Embryonic facial prominence (tissue), 1 donor: ENCODE results near the gene SLC26A11.
"Not testable (repeated sequence)": the region's sequence is repeated elsewhere in the genome, so short reads cannot be mapped to it uniquely, and the experiment has no call there.

Experiments used
- DNase-seq: peaks from one replicate; pipeline ENCODE4 v3.0.0-alpha.2; 2016; ENCODE audit errors: extremely low spot score

The SLC26A11 gene

DNA sequence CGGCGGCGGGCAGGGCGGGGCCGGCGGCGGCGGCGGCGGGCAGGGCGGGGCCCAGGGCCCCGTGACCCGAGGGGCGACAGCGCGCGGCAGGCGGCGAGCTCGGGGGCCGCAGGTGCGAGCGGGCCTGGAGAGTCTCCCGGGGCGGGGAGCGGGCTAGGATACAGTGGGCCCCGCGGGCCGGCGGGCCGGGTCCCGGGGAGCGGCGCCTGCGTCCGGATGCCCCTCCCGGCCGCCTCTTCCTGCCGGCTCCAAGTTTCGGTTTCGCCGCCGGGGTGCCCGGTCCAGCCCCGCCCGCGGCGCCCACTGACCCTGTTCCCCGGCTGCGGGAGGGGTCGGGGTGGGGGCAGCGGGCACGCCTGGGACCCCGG, 40.5 kb downstream of the SLC26A11 start, which contains the start of gene RNF213:
Gene RNF213 (plus strand): TSS at position 62 of the 368 bp plus-strand sequence. CDS start 2,830 bp downstream, outside the sequence.
- no peak for DNase-seq

DNA sequence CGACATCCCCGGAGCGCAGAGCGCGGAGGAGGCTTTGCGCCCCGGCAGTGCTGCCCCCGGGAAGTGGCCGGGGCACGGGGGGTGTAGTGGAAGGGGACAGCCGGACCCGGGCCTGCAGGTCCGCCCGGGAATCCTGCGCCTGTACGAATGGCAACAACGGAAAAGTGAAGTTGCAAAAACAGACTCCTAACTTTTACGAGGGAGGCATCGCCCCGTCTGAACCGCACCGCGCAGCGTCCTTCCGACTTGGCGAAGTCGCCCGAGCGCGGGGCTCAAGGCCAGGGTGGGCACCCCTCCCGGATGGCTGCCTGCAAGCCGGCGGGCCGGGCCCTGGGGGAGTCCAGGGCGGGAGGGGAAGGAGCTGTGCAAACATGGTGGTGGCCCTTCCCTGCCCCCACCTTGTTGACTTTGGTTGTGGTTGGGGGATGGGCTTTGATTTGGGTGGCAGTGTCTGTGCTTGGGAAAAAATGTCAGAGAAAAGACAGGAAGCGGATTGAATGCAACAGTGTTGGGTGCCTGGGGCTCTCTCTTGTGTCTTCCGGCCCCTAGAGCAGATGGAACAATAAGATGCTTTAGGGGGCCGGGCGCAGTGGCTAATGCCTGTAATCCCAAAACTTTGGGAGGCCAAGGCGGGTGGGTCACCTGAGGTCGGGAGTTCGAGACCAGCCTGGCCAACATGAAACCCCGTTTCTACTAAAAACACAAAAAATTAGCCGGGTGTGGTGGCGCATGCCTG, 41.1 kb downstream of the SLC26A11 start:
- peak; percentile 26 for DNase-seq

DNA sequence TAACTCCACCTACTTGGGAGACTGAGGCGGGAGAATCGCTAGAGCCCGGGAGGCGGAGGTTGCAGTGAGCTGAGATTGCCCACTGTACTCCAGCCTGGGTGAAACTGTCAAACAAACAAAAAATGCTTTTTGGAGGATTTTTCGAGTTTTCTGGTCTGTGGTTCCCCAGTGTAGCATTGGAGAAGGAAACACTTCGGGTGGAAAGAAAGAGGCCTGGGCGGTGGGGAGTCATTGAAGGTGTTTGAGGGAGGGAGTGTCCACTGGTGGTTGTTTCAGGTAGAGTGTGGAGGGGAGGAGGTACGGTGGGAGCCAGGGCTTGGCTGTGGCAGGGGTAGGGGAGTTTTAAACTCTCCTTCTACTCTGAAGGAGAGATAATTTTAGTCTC, 41.7 kb downstream of the SLC26A11 start:
- no peak for DNase-seq

DNA sequence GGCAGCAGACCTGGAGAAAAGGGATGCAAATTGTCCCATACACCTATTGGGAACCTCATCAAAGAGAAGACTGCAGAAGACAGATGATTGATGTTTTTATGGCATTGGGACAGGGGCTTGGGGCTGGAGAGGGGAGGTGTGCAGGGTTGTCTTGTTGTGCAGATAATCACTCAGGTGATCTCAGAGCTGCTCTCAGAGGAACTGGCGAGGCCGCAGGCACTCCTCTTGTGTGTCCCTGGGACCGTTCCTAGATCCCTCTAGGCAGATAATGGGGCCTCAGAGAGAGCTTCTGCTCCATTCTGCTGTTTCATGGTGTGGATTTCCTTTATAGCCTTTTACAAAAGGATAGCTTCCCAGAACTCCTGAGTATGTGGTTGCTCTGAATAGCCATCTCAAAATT, 42.1 kb downstream of the SLC26A11 start:
- DNase-seq, result no peak

DNA sequence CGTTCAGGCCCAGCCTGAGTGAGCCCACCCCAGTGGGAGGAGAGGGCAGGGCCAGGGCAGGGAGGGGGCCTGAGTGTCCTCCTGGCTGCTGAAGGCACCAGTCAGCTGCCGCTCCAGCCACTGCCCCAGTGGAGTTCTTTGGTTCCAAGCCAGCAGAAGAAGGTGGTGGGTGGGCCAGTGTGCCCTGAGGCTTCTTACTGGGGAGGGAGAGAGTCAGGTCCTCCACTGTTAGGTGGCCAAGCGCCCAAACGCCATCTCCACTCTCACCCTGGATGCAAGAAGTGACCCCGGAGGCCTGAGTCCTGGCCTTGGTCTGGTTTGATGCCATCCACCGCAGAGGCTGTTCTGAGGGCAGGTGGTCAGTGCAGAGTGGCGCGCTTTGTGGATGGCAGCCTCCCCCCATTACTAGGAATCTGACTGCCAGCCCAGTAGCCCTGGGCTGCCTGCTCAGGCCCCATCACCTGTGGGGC, 42.6 kb downstream of the SLC26A11 start:
- no peak for DNase-seq

DNA sequence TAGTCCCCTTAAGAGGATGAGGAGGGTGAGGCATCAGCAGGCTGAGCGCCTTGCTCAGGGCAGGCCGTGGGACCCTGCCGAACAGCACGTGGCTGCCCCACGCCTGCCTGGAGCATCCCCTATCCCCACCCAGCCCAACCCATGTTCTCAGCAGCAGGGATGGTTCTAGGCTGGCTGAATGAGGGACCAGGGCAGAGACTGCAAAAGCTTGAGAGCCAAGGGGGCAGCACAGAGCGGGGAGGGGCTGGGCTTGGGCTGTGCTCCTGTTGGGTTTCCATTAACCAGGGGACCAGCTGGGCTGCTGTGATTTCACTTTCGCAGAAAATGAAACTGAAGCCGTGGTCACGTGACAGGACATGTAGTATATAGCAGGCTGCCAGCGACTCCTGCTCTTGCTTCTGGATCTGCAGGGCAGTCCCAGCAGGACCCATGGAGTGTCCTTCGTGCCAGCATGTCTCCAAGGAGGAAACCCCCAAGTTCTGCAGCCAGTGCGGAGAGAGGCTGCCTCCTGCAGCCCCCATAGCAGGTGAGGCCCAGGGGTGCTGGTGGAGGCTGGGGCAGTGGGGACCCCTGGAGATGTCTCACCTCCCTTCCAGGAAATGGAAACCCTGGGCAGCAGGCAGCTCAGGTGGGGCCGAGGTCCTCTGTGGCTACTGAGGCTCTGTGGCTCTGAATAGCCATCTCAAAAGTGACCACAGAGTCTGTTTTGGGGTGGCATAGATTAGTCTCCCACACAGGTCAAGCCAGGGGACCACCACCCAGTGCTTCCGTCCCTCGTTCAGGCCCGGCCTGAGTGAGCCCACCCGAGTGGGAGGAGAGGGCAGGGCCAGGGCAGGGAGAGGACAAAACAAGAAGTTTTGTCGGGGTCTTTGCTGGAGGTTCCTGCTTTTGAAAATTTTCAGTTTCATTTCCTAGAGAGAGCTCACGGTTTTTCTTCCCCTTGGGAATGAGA, 43.3 kb downstream of the SLC26A11 start:
- DNase-seq, result peak; percentile 67

DNA sequence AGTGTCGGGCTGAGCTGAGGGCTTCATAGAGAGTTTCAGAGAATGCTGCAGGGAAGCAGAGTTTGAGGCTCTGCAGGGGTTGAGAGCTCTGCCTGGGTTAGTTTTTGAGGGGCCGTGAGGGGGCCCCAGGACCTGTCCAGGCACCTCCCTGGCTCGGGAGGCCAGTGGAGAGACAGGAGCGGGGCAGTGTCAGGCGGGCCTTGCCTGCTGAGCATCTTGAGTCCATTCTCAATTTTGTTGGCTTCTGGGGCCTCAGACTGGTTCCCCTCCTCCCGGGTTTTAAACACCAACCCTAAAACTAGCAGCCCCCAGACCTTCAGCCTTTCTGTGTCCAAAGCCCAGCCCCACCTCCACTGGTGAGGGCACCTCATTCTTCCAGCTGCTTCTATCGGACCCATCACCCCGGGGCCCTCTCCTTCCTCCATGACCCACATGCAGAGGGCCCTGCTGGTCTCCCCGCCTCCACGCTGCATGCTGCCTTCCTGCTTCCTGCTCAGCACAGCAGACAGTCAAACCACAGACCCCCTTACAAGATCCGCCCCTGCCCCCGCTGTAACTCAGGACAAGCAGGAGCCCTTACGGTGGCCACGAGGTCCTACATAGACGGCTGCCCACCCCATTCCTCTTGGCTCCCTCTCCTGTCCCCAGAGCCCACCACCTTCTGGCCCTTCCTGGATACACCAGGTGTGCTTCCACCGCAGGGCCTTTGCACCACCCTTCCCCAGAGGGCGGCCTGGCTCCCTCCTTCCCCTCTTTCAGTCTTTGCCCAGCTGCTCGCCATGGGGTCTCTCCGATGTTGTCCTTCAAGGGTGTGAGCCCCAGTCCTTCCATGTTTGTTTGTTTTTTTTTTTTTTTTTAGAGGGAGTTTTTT, 44.2 kb downstream of the SLC26A11 start:
- no peak for DNase-seq

DNA sequence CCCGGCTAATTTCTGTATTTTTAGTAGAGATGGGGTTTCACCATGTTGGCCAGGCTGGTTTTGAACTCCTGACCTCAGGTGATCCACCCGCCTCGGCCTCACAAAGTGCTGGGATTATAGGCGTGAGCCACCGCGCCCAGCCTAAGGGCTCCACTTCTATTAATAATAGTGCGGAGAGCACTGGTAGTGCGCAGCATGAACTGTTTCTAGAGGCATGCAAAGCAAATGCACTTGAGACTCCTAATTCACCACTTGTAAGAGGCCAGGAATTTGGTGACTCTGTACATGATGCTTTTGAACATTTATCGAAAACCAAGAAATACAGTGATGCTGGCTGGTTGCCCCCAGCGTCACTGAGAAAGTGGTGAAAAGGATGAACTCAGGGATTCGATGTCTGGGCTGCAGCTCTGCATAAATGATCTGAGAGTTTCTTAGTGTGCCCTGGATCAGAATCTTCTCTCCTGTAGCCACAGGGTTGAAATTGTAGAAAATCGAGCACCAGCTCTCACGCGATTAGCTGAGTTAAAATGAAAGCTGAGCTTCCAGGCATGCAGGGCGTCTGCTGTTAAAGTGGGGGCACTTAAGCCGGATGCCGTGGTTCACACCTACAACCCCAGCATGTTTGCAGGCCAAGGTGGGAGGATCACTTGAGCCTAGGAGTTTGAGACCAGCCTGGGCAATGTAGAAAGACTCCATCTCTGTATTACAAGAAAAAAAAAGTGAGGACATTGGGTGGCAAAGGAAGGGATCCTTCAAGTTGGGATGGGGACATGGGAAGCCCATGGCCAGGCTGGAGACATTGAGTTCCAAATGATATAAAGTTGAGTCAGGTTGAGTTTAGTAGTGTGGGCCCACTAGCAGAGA, 45.2 kb downstream of the SLC26A11 start:
- no peak for DNase-seq

DNA sequence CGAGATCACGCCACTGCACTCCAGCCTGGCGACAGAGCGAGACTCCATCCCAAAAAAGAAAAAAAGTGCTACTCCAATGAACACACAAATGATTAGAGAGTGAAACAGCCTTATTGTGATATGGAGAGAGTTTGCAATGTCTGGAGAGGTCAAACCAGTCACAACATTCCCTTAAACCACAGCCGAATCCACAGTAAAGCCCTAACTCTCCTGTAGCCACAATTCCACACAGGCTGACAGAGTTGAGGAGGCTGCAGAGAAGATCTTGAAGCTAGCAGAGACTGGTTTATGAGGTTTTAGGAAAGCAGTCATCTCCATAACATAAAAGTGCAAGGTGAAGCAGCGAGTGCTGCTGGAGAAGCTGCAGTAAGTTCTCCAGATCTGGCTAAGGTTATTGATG, 47.2 kb downstream of the SLC26A11 start:
- DNase-seq, result no peak

DNA sequence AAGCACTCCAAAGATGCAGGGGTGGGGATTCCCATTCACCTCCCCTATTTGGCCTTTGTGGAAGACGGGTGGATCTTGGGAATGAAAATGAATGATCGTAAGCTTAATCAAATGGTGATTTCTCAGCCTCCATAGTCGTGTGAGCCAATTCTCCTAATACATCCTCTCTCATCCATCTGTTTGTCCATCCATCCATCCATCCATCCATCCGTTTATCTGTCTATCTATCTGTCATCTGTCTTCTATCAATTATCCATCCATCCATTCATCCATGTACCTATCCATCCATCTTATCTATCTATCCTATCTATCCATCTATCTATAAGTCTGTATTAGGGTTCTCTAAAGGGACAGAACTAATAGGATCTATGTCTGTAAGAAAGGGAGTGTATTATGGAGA, 48.2 kb downstream of the SLC26A11 start:
- no peak for DNase-seq

DNA sequence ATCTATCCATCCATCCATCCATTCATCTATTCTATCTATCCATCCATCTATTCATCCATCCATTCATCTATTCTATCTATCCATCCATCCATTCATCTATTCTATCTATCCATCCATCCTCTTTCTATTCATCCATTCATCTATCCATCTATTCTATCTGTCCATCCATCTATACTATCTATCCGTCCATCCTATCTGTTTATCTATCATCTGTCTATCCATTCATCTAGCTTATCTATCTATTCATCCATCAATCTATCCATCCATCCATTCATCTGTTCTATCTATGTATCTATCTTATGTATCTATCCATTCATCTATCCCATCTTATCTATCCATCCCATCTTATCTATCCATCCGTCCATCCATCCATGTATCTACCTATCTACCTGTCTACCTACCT, 49.2 kb downstream of the SLC26A11 start:
- no peak for DNase-seq

DNA sequence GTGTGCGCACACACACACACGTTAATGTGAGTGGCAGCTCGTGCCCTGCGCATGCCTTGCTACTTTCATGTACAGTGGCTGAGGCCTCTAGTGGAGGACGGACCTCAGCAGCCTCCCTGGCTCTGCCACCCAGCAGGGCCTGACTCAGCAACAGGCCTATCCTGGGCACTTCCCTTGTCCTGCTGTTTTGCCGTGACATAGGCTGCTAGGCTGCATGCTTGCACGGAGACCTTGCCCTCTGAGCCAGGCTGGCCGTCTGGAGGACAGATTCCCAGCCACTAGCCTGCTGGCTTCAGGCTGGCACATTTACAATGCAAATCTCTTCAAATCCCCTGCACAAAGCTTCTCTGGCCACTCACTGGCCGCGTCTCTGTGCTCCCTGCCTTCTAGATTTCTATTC, 49.9 kb downstream of the SLC26A11 start:
- no peak for DNase-seq

DNA sequence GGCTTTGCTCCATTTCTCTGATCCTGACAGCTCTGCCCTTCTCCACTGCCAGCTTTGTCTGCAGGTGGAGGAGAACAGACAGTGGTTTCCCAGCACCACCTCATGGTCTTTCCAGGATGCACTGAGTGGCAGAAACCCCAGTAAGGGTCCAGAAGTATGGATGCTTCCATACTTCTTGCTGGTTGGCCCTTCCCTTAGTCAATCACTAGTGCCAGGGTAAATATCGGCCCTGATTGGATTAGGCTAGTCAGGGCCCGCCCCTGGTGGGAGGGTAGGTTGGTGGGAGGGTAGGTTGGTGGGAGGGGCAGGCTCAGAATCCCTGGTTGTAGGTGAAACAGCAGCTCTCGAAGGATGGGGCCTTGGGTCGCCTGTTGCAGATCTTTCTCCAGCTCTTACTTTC, 50.6 kb downstream of the SLC26A11 start:
- DNase-seq, result no peak

DNA sequence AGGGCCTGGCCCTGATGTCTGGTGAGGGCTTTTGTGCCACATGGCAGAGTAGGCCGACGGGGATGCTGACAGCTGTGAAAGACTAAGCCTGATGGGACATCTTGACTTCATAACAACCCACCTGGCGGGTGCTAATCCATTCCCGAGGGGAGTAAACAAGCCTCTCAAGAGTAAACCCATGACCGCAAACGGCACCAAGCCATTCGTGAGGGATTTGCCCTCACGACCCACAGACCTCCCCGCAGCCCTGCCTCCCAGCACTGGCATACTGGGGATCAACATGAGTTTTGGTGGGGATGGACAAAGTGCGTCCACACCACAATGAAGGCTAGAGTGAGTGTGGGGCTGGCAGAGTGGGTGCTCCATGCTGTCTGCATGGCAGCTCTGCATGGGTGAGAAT, 52.1 kb downstream of the SLC26A11 start:
- DNase-seq, result no peak

DNA sequence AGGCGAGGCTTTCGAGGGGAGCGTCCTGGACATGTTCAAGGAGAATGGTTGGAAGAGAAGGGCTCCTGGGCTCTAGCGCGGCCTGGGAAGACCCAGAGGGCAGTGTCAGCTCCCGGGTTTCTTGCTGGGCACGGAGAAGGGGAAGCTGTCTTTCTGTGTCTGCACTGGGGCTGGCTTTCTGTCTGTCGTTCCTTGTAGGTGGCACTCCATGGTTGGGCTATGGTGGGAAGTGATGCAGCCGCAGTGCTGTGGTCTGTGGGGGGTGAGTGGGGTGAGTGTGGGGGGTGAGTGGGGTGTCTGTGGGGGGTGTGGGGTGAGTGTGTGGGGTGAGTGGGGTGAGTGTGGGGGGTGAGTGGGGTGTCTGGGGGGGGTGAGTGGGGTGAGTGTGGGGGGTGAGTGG, 54.1 kb downstream of the SLC26A11 start:
- no peak for DNase-seq

DNA sequence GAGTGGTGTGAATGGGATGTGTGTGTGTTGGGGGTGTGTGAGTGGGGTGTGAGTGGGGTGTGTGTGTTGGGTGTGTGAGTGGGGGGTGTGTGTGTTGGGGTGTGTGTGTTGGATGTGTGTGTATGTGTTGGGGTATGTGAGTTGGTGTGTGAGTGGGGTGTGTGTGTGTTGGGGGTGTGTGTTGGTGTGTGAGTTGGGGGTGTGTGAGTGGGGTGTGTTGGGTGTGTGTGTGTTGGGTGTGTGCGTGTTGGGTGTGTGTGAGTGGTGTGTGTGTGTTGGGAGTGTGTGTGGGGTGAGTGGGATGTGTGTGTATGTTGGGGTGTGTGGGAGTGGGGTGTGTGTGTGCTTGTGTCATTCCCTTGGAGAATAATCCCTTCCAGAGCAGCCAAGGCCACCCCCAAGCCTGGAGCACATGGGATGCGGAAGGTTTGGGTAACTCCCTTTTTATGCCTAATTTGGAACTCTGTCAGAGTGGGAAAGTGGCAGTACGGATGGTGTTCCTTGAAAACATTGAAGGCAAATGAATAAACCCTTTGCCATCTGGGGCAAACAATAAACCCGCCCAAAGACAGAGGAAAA, 54.7 kb downstream of the SLC26A11 start:
- DNase-seq, result no peak

DNA sequence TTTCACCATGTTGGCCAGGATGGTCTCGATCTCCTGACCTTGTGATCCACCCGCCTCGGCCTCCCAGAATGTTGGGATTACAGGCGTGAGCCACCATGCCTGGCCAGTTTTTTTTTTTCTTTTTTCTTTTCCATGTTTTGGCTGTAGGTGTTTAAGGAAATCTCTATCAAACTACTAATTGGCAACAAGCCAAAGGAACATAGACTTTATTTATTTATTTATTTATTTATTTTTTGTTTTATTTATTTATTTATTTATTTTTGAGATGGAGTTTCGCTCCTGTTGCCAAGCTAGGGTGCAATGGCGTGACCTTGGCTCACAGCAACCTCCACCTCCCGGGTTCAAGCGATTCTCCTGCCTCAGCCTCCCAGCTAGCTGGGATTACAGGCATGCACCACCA, 55.6 kb downstream of the SLC26A11 start:
- DNase-seq, result not testable (repeated sequence)

DNA sequence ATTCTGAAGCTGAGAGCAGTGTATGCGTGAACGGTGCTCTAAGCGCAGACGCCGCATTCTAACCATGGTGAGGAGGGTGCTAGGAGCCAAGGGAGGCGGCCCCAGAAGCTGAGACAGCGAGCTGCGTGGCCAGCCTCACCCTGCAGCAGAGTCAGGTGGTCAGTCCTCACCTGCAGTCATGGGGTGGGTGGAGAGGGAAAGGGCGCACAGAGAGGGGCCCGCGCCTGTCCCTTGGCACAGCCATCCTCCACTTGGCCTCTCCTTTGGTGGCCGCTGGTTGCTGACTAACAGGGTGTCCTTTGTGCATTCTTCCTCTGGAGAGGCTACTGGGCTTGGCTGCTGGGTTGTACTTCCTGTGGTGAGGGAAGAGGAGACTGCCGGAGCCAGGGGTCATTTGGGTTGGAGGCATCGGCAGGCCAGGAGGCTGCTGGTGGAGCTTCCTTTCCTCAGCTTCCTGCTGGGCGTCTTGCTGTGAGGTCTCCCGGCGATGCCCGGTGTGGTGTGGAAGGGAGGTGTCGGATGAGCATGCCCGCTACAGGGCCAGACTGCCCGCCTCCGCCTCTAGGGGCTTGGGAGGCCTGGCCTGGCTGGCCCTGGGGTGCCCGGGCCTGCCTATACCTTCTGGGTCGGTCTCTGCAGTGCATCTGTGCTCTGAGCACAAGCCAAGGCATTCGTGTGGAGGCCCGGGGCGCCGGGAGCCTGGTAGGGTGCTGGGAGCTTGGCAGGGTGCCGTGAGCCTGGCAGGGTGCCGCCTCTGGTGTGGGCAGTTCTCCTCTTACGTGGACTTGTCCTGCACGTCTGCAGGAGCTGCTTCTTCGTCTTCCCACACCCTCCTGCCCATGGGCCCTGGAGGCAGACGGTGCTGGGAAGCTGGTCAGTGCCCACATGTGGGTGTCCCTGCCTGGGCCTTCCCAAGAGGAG, 57.8 kb downstream of the SLC26A11 start:
- DNase-seq, result no peak

DNA sequence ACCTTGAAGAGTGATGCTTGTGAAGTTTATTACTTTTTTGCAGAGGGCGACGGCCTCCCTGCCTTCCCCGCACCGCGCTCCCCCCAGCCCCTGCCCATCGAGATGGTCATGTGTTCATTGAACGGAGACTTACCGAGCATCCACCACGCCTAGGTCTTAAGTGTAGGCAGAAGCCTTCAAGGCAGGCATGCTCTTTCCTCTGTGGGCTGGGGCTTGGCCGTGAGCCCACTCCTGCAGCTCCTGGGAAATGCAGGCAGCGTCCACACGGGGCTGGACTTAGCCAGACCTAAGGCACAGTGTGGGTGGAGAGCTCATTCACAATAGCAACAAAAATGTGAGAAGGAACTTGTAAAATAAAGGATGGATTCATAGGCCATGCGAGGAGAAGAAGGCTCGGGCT, 59.7 kb downstream of the SLC26A11 start:
- DNase-seq, result no peak
